GM13976 (cell line): Measurements from ENCODE around the gene SREBF2.

Source experiments
- DNase-seq: peaks from one replicate; pipeline ENCODE4 v3.0.0; 2012; ENCODE audit warnings: low spot score
- in situ Hi-C: fragments of 300-500 bp; cut with MboI; formaldehyde crosslinking; loops from one replicate; pipeline ENCODE4 v1.12.0; 2022; ENCODE audit warnings: low sequenced_read_pairs, mixed read lengths, inconsistent platforms; ENCODE audit not compliant: unreplicated experiment
- TF ChIP-seq, protein P1 (sequence below): IDR thresholded peaks from 2 replicates; pipeline ENCODE4 v1.5.1; 2012; ENCODE audit warnings: borderline replicate concordance, mild to moderate bottlenecking; ENCODE audit not compliant: insufficient read depth; ENCODE audit errors: extremely low read depth, missing control alignments, control extremely low read depth

SREBF2 gene

GRCh38 chr22:41873391-41873790 is 40.5 kb downstream of the SREBF2 start:
- DNase-seq, result no peak
- TF ChIP-seq, protein P1, sequence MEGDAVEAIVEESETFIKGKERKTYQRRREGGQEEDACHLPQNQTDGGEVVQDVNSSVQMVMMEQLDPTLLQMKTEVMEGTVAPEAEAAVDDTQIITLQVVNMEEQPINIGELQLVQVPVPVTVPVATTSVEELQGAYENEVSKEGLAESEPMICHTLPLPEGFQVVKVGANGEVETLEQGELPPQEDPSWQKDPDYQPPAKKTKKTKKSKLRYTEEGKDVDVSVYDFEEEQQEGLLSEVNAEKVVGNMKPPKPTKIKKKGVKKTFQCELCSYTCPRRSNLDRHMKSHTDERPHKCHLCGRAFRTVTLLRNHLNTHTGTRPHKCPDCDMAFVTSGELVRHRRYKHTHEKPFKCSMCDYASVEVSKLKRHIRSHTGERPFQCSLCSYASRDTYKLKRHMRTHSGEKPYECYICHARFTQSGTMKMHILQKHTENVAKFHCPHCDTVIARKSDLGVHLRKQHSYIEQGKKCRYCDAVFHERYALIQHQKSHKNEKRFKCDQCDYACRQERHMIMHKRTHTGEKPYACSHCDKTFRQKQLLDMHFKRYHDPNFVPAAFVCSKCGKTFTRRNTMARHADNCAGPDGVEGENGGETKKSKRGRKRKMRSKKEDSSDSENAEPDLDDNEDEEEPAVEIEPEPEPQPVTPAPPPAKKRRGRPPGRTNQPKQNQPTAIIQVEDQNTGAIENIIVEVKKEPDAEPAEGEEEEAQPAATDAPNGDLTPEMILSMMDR, result no peak
- in situ Hi-C loops, result no loop called here

DNA sequence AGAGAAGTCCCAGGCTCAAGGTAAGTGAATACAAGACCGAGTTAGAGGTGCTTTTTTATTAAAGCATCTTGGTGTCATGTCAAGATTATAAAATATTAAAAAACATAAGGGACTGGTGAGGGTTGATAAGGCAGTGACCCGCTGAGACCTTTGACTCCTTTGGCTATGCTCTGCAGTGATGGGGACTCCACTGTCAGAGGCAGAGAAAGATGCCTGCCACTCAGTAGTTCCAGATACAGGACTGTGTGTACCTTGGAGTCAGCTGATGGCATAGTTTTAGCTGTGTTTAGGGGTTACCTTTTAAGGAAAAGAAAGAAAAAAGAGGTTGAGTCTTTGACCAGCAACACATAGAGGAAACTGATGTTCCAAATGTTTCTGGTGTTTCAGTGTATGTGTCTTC is 41.2 kb downstream of the SREBF2 start:
- TF ChIP-seq, protein P1, result no peak
- in situ Hi-C loops, result no loop called here
- DNase-seq, result no peak

DNA sequence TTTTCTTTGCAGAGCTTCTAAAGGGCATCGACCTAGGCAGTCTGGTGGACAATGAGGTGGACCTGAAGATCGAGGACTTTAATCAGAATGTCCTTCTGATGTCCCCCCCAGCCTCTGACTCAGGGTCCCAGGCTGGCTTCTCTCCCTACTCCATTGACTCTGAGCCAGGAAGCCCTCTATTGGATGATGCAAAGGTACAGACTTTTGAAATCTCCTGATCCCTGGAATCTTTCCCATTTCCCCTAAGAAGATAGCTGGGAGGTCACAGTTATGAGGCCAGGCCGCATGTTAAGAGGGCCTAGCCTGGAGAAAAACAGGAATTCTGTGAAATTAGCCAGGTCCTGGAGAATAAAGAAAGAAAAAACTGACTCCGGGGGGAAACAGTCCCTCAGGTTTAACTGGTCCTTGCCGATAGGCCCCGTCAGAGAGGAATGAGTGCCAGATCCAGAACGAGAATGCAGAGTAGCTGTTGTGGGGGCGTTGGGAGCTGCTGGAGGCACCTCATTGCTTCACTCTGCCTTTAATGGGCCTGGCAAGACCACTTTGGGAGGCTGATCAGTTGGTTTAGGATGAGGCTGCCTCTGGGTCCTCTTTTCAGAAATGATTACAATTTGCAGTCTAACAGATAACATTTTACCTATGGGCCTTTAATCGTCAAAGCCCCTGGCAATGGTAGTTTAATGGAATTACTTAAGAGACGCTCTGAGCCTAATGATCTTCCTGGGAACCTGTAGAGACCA is 42.8 kb downstream of the SREBF2 start:
- DNase-seq, result no peak
- TF ChIP-seq, protein P1, result no peak
- in situ Hi-C loops, result no loop called here

DNA sequence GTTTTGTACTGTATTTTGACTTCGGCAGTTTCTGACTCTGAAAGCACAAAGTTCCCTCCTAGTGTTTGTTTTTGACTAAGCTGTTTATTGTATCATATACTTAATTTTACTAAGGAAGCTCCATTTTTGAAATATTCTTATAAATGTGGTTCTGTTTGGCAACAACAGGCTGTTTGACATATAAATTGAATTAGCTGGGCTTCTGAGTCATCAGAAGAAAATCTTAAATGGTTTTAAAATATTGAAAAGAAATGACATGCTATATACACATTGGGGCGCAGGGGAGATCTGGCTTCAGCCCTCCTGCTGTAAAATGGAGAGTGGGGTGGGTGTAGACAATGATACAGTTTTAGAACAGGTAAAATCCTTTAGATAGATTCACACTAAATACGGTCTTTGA is 43.4 kb downstream of the SREBF2 start:
- TF ChIP-seq, protein P1, result no peak
- no peak for DNase-seq
- in situ Hi-C loops, result no loop called here

GRCh38 chr22:41876675-41877074 is 43.8 kb downstream of the SREBF2 start:
- in situ Hi-C loops, result no loop called here
- TF ChIP-seq, protein P1, result no peak
- no peak for DNase-seq

DNA sequence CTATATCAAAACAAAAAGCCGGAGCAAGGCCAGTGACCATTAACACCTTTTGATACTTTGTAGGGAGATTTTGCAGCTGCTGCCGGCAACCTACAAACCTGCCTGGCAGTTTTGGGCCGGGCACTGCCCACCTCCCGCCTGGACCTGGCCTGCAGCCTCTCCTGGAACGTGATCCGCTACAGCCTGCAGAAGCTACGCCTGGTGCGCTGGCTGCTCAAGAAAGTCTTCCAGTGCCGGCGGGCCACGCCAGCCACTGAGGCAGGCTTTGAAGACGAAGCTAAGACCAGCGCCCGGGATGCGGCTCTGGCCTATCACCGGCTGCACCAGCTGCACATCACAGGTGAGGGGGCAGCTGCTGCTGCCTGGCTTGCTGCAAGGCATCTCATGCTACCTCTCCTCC is 47.7 kb downstream of the SREBF2 start:
- TF ChIP-seq, protein P1, result no peak
- DNase-seq, result no peak
- in situ Hi-C loops, result no loop called here

GRCh38 chr22:41883400-41883799 is 50.5 kb downstream of the SREBF2 start:
- in situ Hi-C loops, result no loop called here
- no peak for DNase-seq

More at GRCh38 chr22:41883400-41883799, 50.5 kb downstream of the SREBF2 start:
- TF ChIP-seq, protein P1, result no peak
